T-helper 17 cell (primary cell): ENCODE results near the gene RCC2. TPM values are rescaled to one million over a fixed set of nuclear protein-coding genes. Genes with fewer than 3 reads are reported as not detected.
"Not testable (repeated sequence)": the region's sequence is repeated elsewhere in the genome, so short reads cannot be mapped to it uniquely, and the experiment has no call there.

Experiments
- ATAC-seq: fragments of 150-1000 bp; cut with Tn5 transposase; 2 replicates; pipeline ENCODE4 v1.10.0; 2021; ENCODE audit warnings: mild to moderate bottlenecking, moderate library complexity
- DNase-seq, 3 donors: peaks; one replicate each; pipeline versions ENCODE4 v3.0.0 to v3.0.0-alpha.2; 2020 to 2021
- H3K9me3 ChIP-seq: one replicate; pipeline ENCODE4 v1.7.0; 2013; ENCODE audit warnings: low read length, mild to moderate bottlenecking; ENCODE audit not compliant: control insufficient read depth, poor library complexity, severe bottlenecking
- H3K27ac Mint-ChIP-seq: one replicate; pipeline ENCODE4 v1.8.0; 2022; ENCODE audit warnings: mild to moderate bottlenecking, moderate library complexity, mixed read lengths
- H3K27me3 Mint-ChIP-seq: one replicate; pipeline ENCODE4 v1.8.0; 2022; ENCODE audit warnings: mixed read lengths
- H3K36me3 Mint-ChIP-seq: one replicate; pipeline ENCODE4 v1.8.0; 2022; ENCODE audit warnings: low read depth, mixed read lengths
- H3K4me1 Mint-ChIP-seq: one replicate; pipeline ENCODE4 v1.8.0; 2022; ENCODE audit warnings: mild to moderate bottlenecking, mixed read lengths
- H3K4me3 Mint-ChIP-seq: one replicate; pipeline ENCODE4 v1.8.0; 2022; ENCODE audit warnings: mild to moderate bottlenecking, moderate library complexity, mixed read lengths
- total RNA-seq, 4 donors: library from RNA in 2 of 4; stranded (reverse) in 2 of 4; gene quantifications; one replicate each; pipeline ENCODE4 v1.2.3 and lab custom pipeline; 2022 to 2026

The RCC2 gene
- total RNA-seq, 2 donors from 2014 or later, result 30.3 to 35.3 TPM

GRCh38 chr1:17465228-17465627, 25.8 kb upstream of the RCC2 start:
- no peaks in the 10 kb centered on the region for H3K9me3 ChIP-seq
- H3K27me3 Mint-ChIP-seq, result peaks cover 8% of the 10 kb centered on the region
- no peak for ATAC-seq
- H3K27ac Mint-ChIP-seq, result peak overlapping the region; percentile 67
- no peaks in the 10 kb centered on the region for H3K4me1 Mint-ChIP-seq
- H3K4me3 Mint-ChIP-seq, result no peak overlapping the region
- H3K36me3 Mint-ChIP-seq, result no peaks in the 10 kb centered on the region
- no peak for DNase-seq

DNA sequence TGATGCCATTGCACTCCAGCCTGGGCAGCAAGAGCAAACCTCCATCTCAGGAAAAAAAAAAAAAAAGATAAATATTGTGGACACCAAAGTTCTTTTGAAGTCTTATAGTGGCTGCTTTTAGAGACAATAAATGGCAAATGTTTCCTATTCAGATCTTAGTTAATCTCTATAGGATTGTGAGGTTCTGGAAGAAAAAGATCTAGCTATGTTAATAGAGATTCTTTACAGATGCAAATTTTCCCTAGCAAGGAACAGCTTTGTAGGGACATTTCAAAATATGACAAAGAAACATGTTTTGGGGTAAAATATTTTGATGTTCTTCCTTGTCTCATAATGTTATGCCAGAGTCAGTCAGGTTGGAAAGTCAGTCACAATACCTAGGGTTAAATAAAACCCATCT, 24.5 kb upstream of the RCC2 start:
- no peaks in the 10 kb centered on the region for H3K9me3 ChIP-seq
- Mint-ChIP-seq H3K4me3 (no peak overlapping the region), H3K27ac (peak overlapping the region; percentile 67), H3K4me1 (no peaks in the 10 kb centered on the region), H3K36me3 (no peaks in the 10 kb centered on the region), H3K27me3 (peaks cover 11% of the 10 kb centered on the region)
- no peak for DNase-seq
- ATAC-seq, result no peak

GRCh38 chr1:17462669-17463068, 23.2 kb upstream of the RCC2 start:
- Mint-ChIP-seq H3K27ac (no peak overlapping the region), H3K36me3 (no peaks in the 10 kb centered on the region), H3K4me3 (no peak overlapping the region), H3K4me1 (no peaks in the 10 kb centered on the region), H3K27me3 (peaks cover 4% of the 10 kb centered on the region)
- DNase-seq (no peak), ATAC-seq (no peak)
- no peaks in the 10 kb centered on the region for H3K9me3 ChIP-seq

- H3K36me3 Mint-ChIP-seq, result no peaks in the 10 kb centered on the region
- ATAC-seq (no peak), DNase-seq (no peak)
- H3K27ac Mint-ChIP-seq, result no peak overlapping the region
- H3K9me3 ChIP-seq, result no peaks in the 10 kb centered on the region
- no peak overlapping the region for H3K4me3 Mint-ChIP-seq
- no peaks in the 10 kb centered on the region for H3K4me1 Mint-ChIP-seq
- peaks cover 4% of the 10 kb centered on the region for H3K27me3 Mint-ChIP-seq
Measured at GRCh38 chr1:17460219-17460618, 20.7 kb upstream of the RCC2 start.

DNA sequence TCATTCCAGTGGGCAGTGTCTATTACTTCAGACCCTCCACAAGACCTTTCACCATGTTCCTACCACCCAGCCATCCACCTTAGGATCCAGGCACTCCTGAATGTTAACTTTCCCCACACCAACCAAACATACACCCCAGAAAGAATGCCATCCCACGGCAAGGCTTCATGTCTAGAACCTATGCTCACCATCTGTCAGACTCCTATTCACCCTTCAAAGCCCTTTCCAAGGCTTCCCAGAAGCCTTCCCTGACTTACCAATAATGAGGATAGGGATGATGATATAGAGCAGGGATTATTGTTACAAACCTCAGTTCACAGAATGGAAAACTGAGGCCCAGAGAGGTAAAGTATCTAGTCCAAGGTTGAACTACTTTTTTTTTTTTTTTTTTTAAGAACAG, 19.3 kb upstream of the RCC2 start:
- no peak for ATAC-seq
- Mint-ChIP-seq H3K4me3 (no peak overlapping the region), H3K4me1 (no peaks in the 10 kb centered on the region), H3K36me3 (no peaks in the 10 kb centered on the region), H3K27ac (no peak overlapping the region), H3K27me3 (peaks cover 4% of the 10 kb centered on the region)
- H3K9me3 ChIP-seq, result no peaks in the 10 kb centered on the region
- DNase-seq, result no peak

DNA sequence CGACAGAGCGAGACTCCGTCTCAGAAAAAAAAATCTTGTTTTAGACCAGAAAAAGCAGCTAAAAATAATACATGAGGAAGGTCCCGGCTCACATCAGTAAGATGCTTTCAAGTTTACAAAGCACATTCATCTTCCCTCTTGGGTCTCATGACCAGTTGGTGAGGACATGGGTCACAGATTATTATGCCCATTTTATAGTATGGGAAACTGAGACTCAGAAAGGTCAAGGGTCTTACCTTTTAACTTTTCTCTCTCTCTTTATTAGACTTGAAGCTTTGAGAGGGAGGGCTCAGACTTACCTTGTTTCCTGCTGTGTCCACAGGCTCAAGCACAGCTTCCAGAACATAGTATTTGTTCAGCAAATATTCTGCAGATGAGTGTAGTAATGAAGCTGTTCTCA, 13.2 kb upstream of the RCC2 start:
- no peaks in the 10 kb centered on the region for H3K9me3 ChIP-seq
- Mint-ChIP-seq H3K27ac (no peak overlapping the region), H3K36me3 (no peaks in the 10 kb centered on the region), H3K4me1 (no peaks in the 10 kb centered on the region), H3K4me3 (no peak overlapping the region), H3K27me3 (peaks cover 9% of the 10 kb centered on the region)
- ATAC-seq (no peak), DNase-seq (no peak)

DNA sequence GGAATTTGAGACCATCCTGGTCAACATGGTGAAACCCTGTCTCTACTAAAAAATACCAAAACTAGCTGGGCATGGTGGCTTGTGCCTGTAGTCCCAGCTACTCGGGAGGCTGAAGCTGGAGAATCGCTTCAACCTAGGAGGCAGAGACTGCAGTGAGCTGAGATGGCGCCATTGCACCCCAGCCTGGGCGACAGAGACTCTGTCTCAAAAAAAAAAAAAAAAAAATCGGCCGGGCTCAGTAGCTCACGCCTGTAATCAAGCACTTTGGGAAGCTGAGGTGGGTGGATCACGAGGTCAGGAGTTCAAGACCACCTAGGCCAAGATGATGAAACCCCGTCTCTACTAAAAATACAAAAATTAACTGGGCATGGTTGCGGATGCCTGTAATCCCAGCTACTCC, 12.7 kb upstream of the RCC2 start:
- H3K27ac Mint-ChIP-seq, DNase-seq, H3K4me3 Mint-ChIP-seq, H3K9me3 ChIP-seq, ATAC-seq, H3K4me1 Mint-ChIP-seq, H3K36me3 Mint-ChIP-seq: not testable (repeated sequence)
- H3K27me3 Mint-ChIP-seq, result peaks cover 11% of the 10 kb centered on the region

GRCh38 chr1:17451731-17452130, 12.3 kb upstream of the RCC2 start:
- DNase-seq (no peak), ATAC-seq (no peak)
- Mint-ChIP-seq H3K27me3 (peaks cover 13% of the 10 kb centered on the region), H3K36me3 (no peaks in the 10 kb centered on the region), H3K27ac (no peak overlapping the region), H3K4me3 (no peak overlapping the region), H3K4me1 (no peaks in the 10 kb centered on the region)
- no peaks in the 10 kb centered on the region for H3K9me3 ChIP-seq

- no peak overlapping the region for H3K27ac Mint-ChIP-seq
- no peaks in the 10 kb centered on the region for H3K4me1 Mint-ChIP-seq
- no peak overlapping the region for H3K4me3 Mint-ChIP-seq
- H3K27me3 Mint-ChIP-seq, result peaks cover 13% of the 10 kb centered on the region
- no peaks in the 10 kb centered on the region for H3K9me3 ChIP-seq
- ATAC-seq (no peak), DNase-seq (no peak)
- H3K36me3 Mint-ChIP-seq, result no peaks in the 10 kb centered on the region
Measured at GRCh38 chr1:17447501-17447992, 8.1 kb upstream of the RCC2 start.

GRCh38 chr1:17442841-17443240, 3.4 kb upstream of the RCC2 start:
- no peak overlapping the region for H3K4me3 Mint-ChIP-seq
- peaks cover 5% of the 10 kb centered on the region for H3K27me3 Mint-ChIP-seq
- no peak overlapping the region for H3K27ac Mint-ChIP-seq
- H3K36me3 Mint-ChIP-seq, result no peaks in the 10 kb centered on the region
- DNase-seq (no peak), ATAC-seq (no peak)
- H3K9me3 ChIP-seq, result no peaks in the 10 kb centered on the region
- peaks cover 10% of the 10 kb centered on the region for H3K4me1 Mint-ChIP-seq

DNA sequence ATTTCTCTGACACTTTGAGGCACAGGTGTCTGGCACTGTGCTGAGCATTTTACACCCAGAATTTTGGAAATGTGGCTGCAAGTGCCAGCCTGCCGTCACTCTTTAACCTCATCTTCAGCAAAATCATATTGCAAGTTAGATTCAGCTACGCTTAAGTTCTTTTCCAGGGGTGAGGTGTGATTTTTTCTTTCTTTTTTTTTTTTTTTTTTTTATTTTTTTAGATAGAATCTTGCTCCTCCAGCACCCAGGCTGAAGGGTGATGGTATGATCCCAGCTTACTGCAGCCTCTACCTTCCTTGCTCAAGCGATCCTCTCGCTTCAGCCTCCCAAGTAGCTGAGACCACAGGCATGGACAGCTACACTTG, 2.5 kb upstream of the RCC2 start:
- Mint-ChIP-seq H3K27me3 (no peaks in the 10 kb centered on the region), H3K27ac (no peak overlapping the region), H3K36me3 (no peaks in the 10 kb centered on the region), H3K4me1 (peaks cover 10% of the 10 kb centered on the region), H3K4me3 (no peak overlapping the region)
- ATAC-seq (no peak), DNase-seq (no peak)
- H3K9me3 ChIP-seq, result no peaks in the 10 kb centered on the region

DNA sequence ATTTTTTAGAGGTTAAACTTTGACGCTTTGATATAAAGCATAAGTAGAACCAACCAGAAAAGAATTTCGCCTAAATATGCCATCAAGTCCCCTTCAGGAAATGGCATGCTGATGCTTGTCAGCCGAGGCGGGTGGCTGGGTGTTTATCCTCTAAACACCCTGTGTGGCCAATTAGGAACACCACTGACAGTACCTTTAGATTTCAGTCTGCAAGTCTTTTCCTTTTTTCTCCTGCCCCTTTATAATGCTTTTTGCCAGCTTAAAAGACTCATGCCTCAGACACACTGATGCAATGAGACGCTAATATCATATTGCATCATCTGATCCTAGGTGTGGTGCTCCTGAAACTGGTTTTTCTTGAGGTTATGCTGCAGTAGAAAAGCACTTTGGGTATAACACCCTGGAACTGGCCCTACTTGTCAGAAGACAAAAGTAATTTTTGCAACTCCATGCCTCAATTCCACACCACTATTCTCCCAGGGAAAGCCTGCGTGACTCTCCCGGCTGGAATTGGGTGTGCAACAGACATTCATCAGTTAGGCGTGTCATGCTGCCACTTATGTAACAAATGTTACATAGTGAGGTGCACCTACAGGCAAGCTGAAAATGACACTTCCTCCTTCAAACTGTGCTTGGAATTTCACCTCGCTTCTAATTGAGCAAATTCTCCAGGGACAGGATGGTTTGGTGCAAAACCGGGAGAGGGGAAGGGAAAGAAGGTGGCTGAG, 2.0 kb upstream of the RCC2 start:
- no peaks in the 10 kb centered on the region for H3K9me3 ChIP-seq
- DNase-seq (no peak), ATAC-seq (no peak)
- H3K36me3 Mint-ChIP-seq, result no peaks in the 10 kb centered on the region
- H3K27me3 Mint-ChIP-seq, result no peaks in the 10 kb centered on the region
- H3K27ac Mint-ChIP-seq, result peak overlapping the region; percentile 95
- H3K4me3 Mint-ChIP-seq, result no peak overlapping the region
- H3K4me1 Mint-ChIP-seq, result peaks cover 10% of the 10 kb centered on the region

GRCh38 chr1:17440827-17441168, 1.3 kb upstream of the RCC2 start:
- no peak for ATAC-seq
- Mint-ChIP-seq H3K27me3 (no peaks in the 10 kb centered on the region), H3K4me1 (peaks cover 10% of the 10 kb centered on the region), H3K27ac (peak overlapping the region; percentile 95), H3K4me3 (no peak overlapping the region), H3K36me3 (no peaks in the 10 kb centered on the region)
- no peaks in the 10 kb centered on the region for H3K9me3 ChIP-seq
- no peak for DNase-seq

DNA sequence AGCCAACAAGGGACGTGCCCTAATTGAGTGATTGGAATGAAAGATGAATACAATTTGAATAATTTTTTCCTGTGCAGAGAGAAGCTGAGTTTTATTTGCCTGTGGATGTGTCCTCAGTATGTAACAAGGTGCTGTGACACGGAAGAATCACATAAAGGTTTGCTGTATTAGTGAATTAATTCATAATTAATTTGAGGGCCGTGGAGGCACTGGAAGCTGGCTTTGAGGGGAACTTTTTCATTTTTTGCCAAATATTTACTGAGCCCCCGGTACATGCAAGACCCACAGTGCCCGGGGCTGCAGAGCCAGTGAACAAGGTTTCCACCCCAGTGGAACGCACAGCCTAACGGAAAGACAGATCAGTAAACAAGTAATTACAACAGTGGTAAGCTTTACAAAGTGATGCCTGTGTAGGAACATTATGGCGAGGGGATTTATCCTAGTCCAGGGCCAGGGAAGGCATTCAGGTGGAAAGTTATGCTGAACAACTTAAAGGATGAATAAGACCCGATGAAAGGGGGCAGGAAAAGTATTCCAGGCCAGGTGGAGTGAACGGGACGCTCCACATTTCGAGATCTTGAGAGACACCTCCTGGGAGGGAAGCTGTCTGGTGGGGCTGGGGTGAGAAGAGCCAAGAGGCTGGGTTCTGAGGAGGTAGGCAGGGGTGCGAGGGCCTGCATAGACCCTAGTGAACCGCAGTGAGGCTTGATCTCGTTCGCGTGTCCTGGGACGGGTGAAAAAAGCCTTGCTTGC, 773 bp upstream of the RCC2 start:
- H3K4me1 Mint-ChIP-seq, result peaks cover 13% of the 10 kb centered on the region
- peak overlapping the region; percentile 95 for H3K4me3 Mint-ChIP-seq
- no peaks in the 10 kb centered on the region for H3K27me3 Mint-ChIP-seq
- DNase-seq (no peak), ATAC-seq (no peak)
- no peaks in the 10 kb centered on the region for H3K36me3 Mint-ChIP-seq
- peak overlapping the region; percentile 95 for H3K27ac Mint-ChIP-seq
- no peaks in the 10 kb centered on the region for H3K9me3 ChIP-seq
